ENCODE measurements around the gene LMCD1. TPM values are rescaled to one million over a fixed set of nuclear protein-coding genes. Genes with fewer than 3 reads are reported as not detected.

Gene LMCD1
- total and polyA plus RNA-seq, 2 experiments from 2014 or later, result 21.8 to 35.3 TPM

GRCh38 chr3:8537440-8537839 is 35.8 kb downstream of the LMCD1 start (continued):
- TF ChIP-seq CTCF (conservative IDR thresholded peaks at IDR 0.05; ENCODE audit: low read depth in 2 of 2), result no peak
- TF ChIP-seq ZNF462 (CRISPR knock-in tag; IDR thresholded peaks at IDR 0.05), result no peak
- no peak for TF ChIP-seq CREB1 (CRISPR knock-in tag; IDR thresholded peaks at IDR 0.05; ENCODE audit: low read depth)
- no peak for TF ChIP-seq ZNF331 (CRISPR knock-in tag; IDR thresholded peaks at IDR 0.05; ENCODE audit: low read depth)

- Histone ChIP-seq H3K27me3 (ENCODE audit: insufficient read depth) (no peaks in the 10 kb centered on the region), H3K36me3 (ENCODE audit: insufficient read depth) (peaks cover 8% of the 10 kb centered on the region), H3K4me1 (ENCODE audit: insufficient read depth) (peaks cover 10% of the 10 kb centered on the region; the same call in 1 of the 2 replicates), H3K9me2 (ENCODE audit: insufficient read depth) (no peaks in the 10 kb centered on the region), H3F3A (replicated peaks; ENCODE audit: low read depth) (no peaks in the 10 kb centered on the region), H3K27ac (ENCODE audit: low read depth) (no peak overlapping the region), H4K20me1 (replicated peaks; ENCODE audit: insufficient read depth) (no peaks in the 10 kb centered on the region), H3K79me2 (replicated peaks; ENCODE audit: insufficient read depth) (no peaks in the 10 kb centered on the region), H3K4me2 (no peak overlapping the region), H2AFZ (no peak overlapping the region), H3K4me3 (no peak overlapping the region)
- ATAC-seq, result no peak
- H3K4me3 Mint-ChIP-seq, result no peak overlapping the region; the same call in 2 of the 3 replicates
- peaks cover 26% of the 10 kb centered on the region; the same call in 2 of the 3 replicates for H3K36me3 Mint-ChIP-seq (ENCODE audit: low read depth)
- DNase-seq (ENCODE audit: low spot score), result no peak
- H3K4me1 Mint-ChIP-seq, result peaks cover 18% of the 10 kb centered on the region
- no peak overlapping the region for H3K27ac Mint-ChIP-seq
- H3K27me3 Mint-ChIP-seq (ENCODE audit: insufficient read depth, low read depth, poor library complexity), result peaks cover 3% of the 10 kb centered on the region
- H3K9me3 Mint-ChIP-seq, result 0 out of 3 replicates have a peak, but pooled peaks cover 4% of the 10 kb centered on the region
- TF ChIP-seq ETS1 (IDR thresholded peaks at IDR 0.05) (no peak), ZNF331 (CRISPR knock-in tag; IDR thresholded peaks at IDR 0.05; ENCODE audit: low read depth) (no peak), ZNF462 (CRISPR knock-in tag; IDR thresholded peaks at IDR 0.05) (no peak)
Observed at GRCh38 chr3:8538223-8538622, 36.6 kb downstream of the LMCD1 start.

All from GM23338 (cell line).